Measurements from ENCODE around the gene TTLL3. TPM values are rescaled to one million over a fixed set of nuclear protein-coding genes. Genes with fewer than 3 reads are reported as not detected.

Gene TTLL3
- total RNA-seq, 1 donor from 2014 or later = 50.0 TPM

DNA sequence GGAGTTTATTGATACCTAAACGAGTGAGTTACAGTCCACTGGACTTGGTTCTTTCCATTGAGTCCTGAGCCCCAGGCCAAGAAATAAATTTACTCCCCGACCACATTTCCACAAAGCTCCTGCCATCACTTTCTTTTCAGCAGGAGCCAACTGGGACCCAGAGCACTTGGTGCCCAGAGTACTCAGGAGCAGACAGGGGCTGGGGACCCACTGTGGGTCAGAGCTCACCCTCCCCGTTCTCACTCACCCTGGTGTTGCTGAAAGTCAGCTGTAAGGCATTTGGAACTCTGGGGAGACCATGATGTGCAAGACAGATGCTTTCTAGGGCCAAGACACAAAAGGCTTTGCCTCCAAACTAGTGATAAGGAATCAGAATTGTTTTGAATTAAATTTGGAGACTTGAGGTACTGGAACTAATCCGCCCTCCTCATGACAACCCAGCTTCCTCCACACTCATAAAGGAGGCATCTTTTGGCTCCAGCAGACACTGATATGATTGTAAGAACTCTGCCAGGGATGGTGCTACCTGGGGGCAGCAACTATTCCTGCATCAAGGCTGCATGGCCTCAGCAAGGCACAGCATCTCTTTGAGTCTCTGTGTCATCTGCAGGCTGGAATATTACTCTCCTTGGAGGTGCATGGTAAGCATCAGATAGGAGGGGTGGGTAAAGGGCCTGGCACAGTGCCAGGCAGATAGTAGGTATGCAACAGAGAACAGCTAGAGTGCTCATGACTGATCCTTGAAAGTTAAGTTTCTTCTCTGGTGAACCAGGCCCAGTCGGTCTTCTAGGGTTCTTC, 33.0 kb upstream of the TTLL3 start:
- TF ChIP-seq, protein P1, sequence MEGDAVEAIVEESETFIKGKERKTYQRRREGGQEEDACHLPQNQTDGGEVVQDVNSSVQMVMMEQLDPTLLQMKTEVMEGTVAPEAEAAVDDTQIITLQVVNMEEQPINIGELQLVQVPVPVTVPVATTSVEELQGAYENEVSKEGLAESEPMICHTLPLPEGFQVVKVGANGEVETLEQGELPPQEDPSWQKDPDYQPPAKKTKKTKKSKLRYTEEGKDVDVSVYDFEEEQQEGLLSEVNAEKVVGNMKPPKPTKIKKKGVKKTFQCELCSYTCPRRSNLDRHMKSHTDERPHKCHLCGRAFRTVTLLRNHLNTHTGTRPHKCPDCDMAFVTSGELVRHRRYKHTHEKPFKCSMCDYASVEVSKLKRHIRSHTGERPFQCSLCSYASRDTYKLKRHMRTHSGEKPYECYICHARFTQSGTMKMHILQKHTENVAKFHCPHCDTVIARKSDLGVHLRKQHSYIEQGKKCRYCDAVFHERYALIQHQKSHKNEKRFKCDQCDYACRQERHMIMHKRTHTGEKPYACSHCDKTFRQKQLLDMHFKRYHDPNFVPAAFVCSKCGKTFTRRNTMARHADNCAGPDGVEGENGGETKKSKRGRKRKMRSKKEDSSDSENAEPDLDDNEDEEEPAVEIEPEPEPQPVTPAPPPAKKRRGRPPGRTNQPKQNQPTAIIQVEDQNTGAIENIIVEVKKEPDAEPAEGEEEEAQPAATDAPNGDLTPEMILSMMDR (IDR thresholded peaks at IDR 0.05) = no peak

DNA sequence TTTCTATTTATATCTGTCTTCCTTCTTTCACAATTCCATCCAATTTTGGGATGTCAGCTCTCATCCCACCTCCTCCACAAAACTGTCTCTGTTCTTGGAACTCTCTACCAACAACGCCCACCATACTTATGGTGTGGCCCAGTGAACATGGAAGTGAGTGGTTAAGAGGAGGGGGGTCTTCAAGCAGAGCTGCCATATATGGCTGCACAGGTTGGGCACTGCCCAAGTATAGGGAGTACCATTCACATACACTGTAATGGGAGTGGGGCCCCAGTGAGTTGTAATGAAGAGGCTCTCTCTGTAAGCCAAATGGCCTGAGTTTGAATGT, 32.4 kb upstream of the TTLL3 start:
- TF ChIP-seq, protein P1 (IDR thresholded peaks at IDR 0.05) = no peak
- peaks cover 30% of the 10 kb centered on the region for H3K36me3 ChIP-seq
- no peak for DNase-seq
- H3K4me3 ChIP-seq = no peak overlapping the region
- H3K4me1 ChIP-seq = peaks cover 26% of the 10 kb centered on the region
- ATAC-seq = no peak
- no peaks in the 10 kb centered on the region for H3K27me3 ChIP-seq (ENCODE audit: low read depth)
- intact Hi-C loops (cut with DNase I) = no loop called here
- no peaks in the 10 kb centered on the region for H3K9me3 ChIP-seq
- no peak overlapping the region for H3K27ac ChIP-seq

More for the DNA sequence above, 33.0 kb upstream of the TTLL3 start:
- intact Hi-C loops (cut with DNase I) = no loop called here
- Histone ChIP-seq H3K27ac (no peak overlapping the region), H3K27me3 (ENCODE audit: low read depth) (no peaks in the 10 kb centered on the region), H3K4me3 (no peak overlapping the region), H3K36me3 (peaks cover 24% of the 10 kb centered on the region), H3K4me1 (peaks cover 26% of the 10 kb centered on the region), H3K9me3 (no peaks in the 10 kb centered on the region)
- DNase-seq (no peak), ATAC-seq (no peak)

DNA sequence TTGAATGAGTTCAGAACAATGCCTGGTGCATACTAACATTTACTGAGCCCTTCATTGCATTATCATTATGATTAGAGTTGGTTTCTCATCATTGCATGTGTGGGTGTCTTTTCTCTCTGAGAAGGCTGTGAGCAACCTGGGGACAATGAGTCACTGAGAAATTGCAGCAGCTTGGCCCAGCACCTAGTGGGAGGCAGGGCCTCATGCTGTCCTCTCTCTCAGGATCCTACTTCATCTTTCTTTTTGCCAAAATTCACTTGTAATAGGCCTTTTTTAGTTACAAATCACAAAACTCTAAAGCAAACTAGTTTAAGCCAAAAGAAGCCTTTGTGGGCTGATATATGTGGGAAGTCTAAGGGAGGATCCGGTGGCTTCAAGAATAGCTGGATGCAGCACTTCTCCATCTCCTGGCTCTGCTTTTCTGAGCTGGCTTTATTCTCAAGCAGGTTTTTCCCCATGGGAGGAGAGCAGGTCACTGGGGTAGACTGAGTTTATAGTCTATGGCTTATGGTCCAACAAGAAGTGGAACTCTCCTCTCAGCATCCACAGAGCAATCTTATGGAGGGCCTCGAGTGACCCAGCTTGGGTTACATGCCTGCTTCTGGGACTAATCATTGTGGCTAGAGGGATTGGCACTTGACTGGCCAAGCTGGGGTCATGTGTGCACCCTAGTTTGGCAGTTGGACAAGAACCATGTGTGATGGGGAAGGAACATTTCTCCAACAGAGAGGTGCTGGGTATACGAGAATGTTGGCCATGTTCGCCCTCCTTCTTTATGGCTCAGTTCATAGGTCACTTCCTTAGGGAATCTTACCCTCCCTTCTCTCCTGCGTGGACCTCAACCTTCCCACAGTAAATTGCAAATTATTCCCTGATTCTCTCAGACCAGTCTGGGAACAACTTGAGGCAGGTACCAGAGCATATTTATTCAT, 31.7 kb upstream of the TTLL3 start:
- Histone ChIP-seq H3K4me3 (no peak overlapping the region), H3K4me1 (peaks cover 26% of the 10 kb centered on the region), H3K27ac (no peak overlapping the region), H3K27me3 (ENCODE audit: low read depth) (no peaks in the 10 kb centered on the region), H3K36me3 (peaks cover 37% of the 10 kb centered on the region), H3K9me3 (no peaks in the 10 kb centered on the region)
- ATAC-seq (peak in 1 of 2 donors; percentile 39), DNase-seq (no peak)
- intact Hi-C loops (cut with DNase I) = no loop called here
- TF ChIP-seq, protein P1 (IDR thresholded peaks at IDR 0.05) = no peak

DNA sequence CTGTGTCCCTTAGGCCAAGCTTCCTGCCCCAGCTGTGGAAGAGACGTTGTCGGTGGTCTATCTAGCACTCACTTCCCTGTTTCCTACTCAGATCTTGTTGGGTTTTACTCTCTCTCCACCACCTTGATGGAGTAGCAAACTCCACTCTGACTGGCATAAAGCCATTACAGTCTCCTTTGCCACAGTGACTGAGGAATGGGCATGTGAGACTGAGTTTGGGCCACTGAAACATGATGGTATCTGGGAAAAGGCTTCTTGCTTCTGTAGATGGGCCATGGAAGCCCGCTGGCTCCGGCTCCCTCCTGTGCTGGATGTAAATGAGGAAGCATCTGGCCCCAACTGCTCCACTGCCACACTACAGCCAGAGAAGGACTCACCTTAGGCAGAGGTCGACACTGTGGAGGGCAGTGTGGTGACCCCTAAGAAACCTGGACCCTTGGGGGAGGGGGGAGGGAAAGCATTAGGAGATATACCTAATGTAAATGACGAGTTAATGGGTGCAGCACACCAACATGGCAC, 30.9 kb upstream of the TTLL3 start:
- Histone ChIP-seq H3K4me3 (no peak overlapping the region), H3K27me3 (ENCODE audit: low read depth) (no peaks in the 10 kb centered on the region), H3K9me3 (no peaks in the 10 kb centered on the region), H3K36me3 (peaks cover 43% of the 10 kb centered on the region), H3K27ac (no peak overlapping the region), H3K4me1 (peaks cover 26% of the 10 kb centered on the region)
- TF ChIP-seq, protein P1 (IDR thresholded peaks at IDR 0.05) = no peak
- DNase-seq (no peak), ATAC-seq (no peak)
- intact Hi-C loops (cut with DNase I) = no loop called here

DNA sequence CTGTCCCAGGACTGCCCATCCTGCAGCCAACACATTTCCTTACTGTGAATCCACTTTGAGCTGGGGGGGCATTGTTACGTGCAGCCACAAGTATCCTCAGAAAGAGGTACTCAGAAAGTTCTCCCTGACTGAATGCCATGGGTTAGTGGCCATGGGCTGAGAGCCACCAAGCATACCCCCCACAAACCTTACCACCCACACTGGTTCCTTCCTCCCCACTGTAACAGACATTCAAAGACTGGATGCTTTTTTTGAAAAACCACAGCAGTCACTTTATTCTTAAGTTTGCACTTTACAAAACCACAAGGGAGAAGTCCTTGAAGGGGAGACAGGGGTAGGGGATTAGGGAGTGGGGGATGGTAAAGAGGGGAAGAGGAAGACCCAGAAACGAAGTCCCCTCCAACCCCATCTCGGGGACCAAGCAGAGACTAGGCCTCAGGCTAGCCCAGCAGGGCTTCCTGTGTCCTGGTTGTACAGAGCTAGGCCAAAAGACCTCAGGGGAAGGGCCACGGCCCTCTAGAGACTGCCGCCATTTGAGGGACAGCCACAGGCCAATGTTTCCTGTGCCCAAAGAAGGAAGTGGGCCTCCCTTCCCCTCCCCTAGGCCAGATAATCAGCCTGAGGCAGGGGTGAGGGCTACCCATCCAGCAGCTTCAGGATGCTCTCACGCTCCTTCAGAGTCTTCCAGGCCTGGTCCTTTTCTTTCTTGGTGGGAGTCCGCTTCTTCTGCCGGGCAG, 30.2 kb upstream of the TTLL3 start:
- ATAC-seq (peak; percentile 58 to 76), DNase-seq (peak; percentile 57)
- intact Hi-C loops (cut with DNase I) = no loop called here
- Histone ChIP-seq H3K4me3 (no peak overlapping the region), H3K27ac (peak overlapping the region; percentile 71), H3K4me1 (peaks cover 26% of the 10 kb centered on the region), H3K9me3 (no peaks in the 10 kb centered on the region), H3K27me3 (ENCODE audit: low read depth) (no peaks in the 10 kb centered on the region), H3K36me3 (peaks cover 50% of the 10 kb centered on the region)
- TF ChIP-seq, protein P1 (IDR thresholded peaks at IDR 0.05) = no peak
